Progenitor cell of endocrine pancreas (in vitro differentiated cells): Measurements from ENCODE around the gene SLC27A1. TPM values are rescaled to one million over a fixed set of nuclear protein-coding genes. Genes with fewer than 3 reads are reported as not detected.

Experiments
- DNase-seq: peaks from one replicate; pipeline ENCODE4 v3.0.0; 2021; ENCODE audit warnings: low spot score; ENCODE audit not compliant: unreplicated experiment
- H3K27ac Mint-ChIP-seq: 2 replicates; pipeline ENCODE4 v1.8.0; 2021; ENCODE audit warnings: mild to moderate bottlenecking, moderate library complexity, mixed read lengths
- H3K27me3 Mint-ChIP-seq: 2 replicates; pipeline ENCODE4 v1.8.0; 2021; ENCODE audit warnings: mixed read lengths
- H3K36me3 Mint-ChIP-seq: 2 replicates; pipeline ENCODE4 v1.8.0; 2022; ENCODE audit warnings: mixed read lengths; ENCODE audit not compliant: insufficient read depth
- H3K4me1 Mint-ChIP-seq: 2 replicates; pipeline ENCODE4 v1.8.0; 2021; ENCODE audit warnings: low read depth, mixed read lengths
- H3K4me3 Mint-ChIP-seq: 2 replicates; pipeline ENCODE4 v1.8.0; 2021; ENCODE audit warnings: low read depth, mild to moderate bottlenecking, moderate library complexity, mixed read lengths
- H3K9me3 Mint-ChIP-seq: 2 replicates; pipeline ENCODE4 v1.8.0; 2021; ENCODE audit warnings: low read depth, mixed read lengths
- CTCF ChIP-seq: fragments of 200-600 bp; sonication (generic); IDR thresholded peaks from one replicate; pipeline ENCODE4 v1.5.0; 2021; ENCODE audit warnings: antibody characterized with exemption, mild to moderate bottlenecking; ENCODE audit not compliant: unreplicated experiment
- total RNA-seq: library from RNA; stranded (reverse); gene quantifications from 2 replicates; pipeline ENCODE4 v1.2.1, GENCODE V29; 2021

The SLC27A1 gene
- total RNA-seq, 1 donor from 2014 or later, result 19.8 TPM

GRCh38 chr19:17486545-17487240 is 16.4 kb downstream of the SLC27A1 start:
- Mint-ChIP-seq H3K4me3 (no peak overlapping the region), H3K9me3 (no peaks in the 10 kb centered on the region), H3K27me3 (no peaks in the 10 kb centered on the region), H3K36me3 (no peaks in the 10 kb centered on the region), H3K4me1 (peaks cover 8% of the 10 kb centered on the region), H3K27ac (no peak overlapping the region)
- TF ChIP-seq CTCF, result no peak
- DNase-seq, result no peak

GRCh38 chr19:17487284-17488121 is 17.2 kb downstream of the SLC27A1 start:
- H3K9me3 Mint-ChIP-seq, result no peaks in the 10 kb centered on the region
- no peak for TF ChIP-seq CTCF
- H3K4me1 Mint-ChIP-seq, result peaks cover 8% of the 10 kb centered on the region
- no peak overlapping the region for H3K27ac Mint-ChIP-seq
- H3K27me3 Mint-ChIP-seq, result no peaks in the 10 kb centered on the region
- no peaks in the 10 kb centered on the region for H3K36me3 Mint-ChIP-seq
- no peak overlapping the region for H3K4me3 Mint-ChIP-seq
- DNase-seq, result no peak

- H3K9me3 Mint-ChIP-seq, result no peaks in the 10 kb centered on the region
- H3K4me1 Mint-ChIP-seq, result peaks cover 8% of the 10 kb centered on the region
- H3K27ac Mint-ChIP-seq, result no peak overlapping the region
- TF ChIP-seq CTCF, result peak; percentile 60
- H3K4me3 Mint-ChIP-seq, result peak overlapping the region; percentile 63
- H3K36me3 Mint-ChIP-seq, result no peaks in the 10 kb centered on the region
- H3K27me3 Mint-ChIP-seq, result no peaks in the 10 kb centered on the region
- peak; percentile 83 for DNase-seq
These were observed 18.5 kb downstream of the SLC27A1 start for GRCh38 chr19:17488593-17489391.

- no peak for TF ChIP-seq CTCF
- H3K9me3 Mint-ChIP-seq, result no peaks in the 10 kb centered on the region
- no peaks in the 10 kb centered on the region for H3K36me3 Mint-ChIP-seq
- H3K4me3 Mint-ChIP-seq, result no peak overlapping the region
- DNase-seq, result no peak
- H3K27me3 Mint-ChIP-seq, result no peaks in the 10 kb centered on the region
- H3K4me1 Mint-ChIP-seq, result peaks cover 8% of the 10 kb centered on the region
- no peak overlapping the region for H3K27ac Mint-ChIP-seq
These were observed 19.2 kb downstream of the SLC27A1 start for GRCh38 chr19:17489392-17490030.
